DMS 273 treated with DMSO at 0.1 percent for 48 hours (cell line): ENCODE results near the gene TSHZ2.

Source experiments
- DNase-seq: peaks from one replicate; lab custom pipeline; 2025; lab: John Stamatoyannopoulos, UW

The TSHZ2 gene

GRCh38 chr20:53168491-53168890 lies 196.3 kb downstream of the TSHZ2 start:
- no peak for DNase-seq

GRCh38 chr20:53170196-53170595 lies 198.0 kb downstream of the TSHZ2 start:
- no peak for DNase-seq

- no peak for DNase-seq
These were observed 198.9 kb downstream of the TSHZ2 start for GRCh38 chr20:53171065-53171464.

- no peak for DNase-seq
These were observed 202.3 kb downstream of the TSHZ2 start for GRCh38 chr20:53174454-53174853.

- DNase-seq = no peak
These were observed 203.1 kb downstream of the TSHZ2 start for GRCh38 chr20:53175135-53175780.

- no peak for DNase-seq
These were observed 204.0 kb downstream of the TSHZ2 start for GRCh38 chr20:53176134-53176533.

- no peak for DNase-seq
These were observed 205.5 kb downstream of the TSHZ2 start for GRCh38 chr20:53177687-53178086.

- DNase-seq = no peak
These were observed 207.6 kb downstream of the TSHZ2 start for GRCh38 chr20:53179749-53180148.

GRCh38 chr20:53180928-53181362 lies 208.8 kb downstream of the TSHZ2 start:
- DNase-seq = no peak

- DNase-seq = no peak
These were observed 209.8 kb downstream of the TSHZ2 start for GRCh38 chr20:53181866-53182376.

- no peak for DNase-seq
These were observed 211.0 kb downstream of the TSHZ2 start for GRCh38 chr20:53183181-53183580.

- DNase-seq = no peak
These were observed 214.5 kb downstream of the TSHZ2 start for GRCh38 chr20:53186635-53187034.

- no peak for DNase-seq
These were observed 215.4 kb downstream of the TSHZ2 start for GRCh38 chr20:53187392-53188068.

- no peak for DNase-seq
These were observed 218.1 kb downstream of the TSHZ2 start for GRCh38 chr20:53190225-53190624.

GRCh38 chr20:53191957-53192356 lies 219.8 kb downstream of the TSHZ2 start:
- DNase-seq = no peak

- no peak for DNase-seq
These were observed 222.4 kb downstream of the TSHZ2 start for GRCh38 chr20:53194306-53195290.

GRCh38 chr20:53195876-53196610 lies 223.9 kb downstream of the TSHZ2 start:
- DNase-seq = no peak

GRCh38 chr20:53201588-53201987 lies 229.4 kb downstream of the TSHZ2 start:
- DNase-seq = no peak

GRCh38 chr20:53202777-53203176 lies 230.6 kb downstream of the TSHZ2 start:
- no peak for DNase-seq

GRCh38 chr20:53205046-53205445 lies 232.9 kb downstream of the TSHZ2 start:
- DNase-seq = no peak

GRCh38 chr20:53208110-53208832 lies 236.1 kb downstream of the TSHZ2 start:
- DNase-seq = no peak
